ENCODE data around the gene DOCK3. TPM values are rescaled to one million over a fixed set of nuclear protein-coding genes. Genes with fewer than 3 reads are reported as not detected.
"Not testable (repeated sequence)": the region's sequence is repeated elsewhere in the genome, so short reads cannot be mapped to it uniquely, and the experiment has no call there.

DOCK3 gene
- total RNA-seq, 1 donor from 2014 or later, result 21.0 TPM

DNA sequence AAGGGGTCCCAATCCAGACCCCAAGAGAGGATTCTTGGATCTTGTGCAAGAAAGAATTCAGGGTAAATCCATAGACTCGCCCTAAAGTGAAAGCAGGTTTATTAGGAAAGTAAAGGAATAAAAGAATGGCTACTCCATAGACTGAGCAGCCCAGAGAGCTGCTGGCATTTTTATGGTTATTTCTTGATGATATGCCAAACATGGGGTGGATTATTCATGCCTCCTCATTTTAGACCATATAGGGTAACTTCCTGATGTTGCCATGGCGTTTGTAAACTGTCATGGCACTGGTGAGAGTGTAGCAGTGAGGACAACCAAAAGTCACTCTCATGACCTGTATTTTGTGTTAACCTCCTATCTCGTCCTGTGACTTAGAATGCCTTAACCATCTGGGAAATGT is 142.2 kb downstream of the DOCK3 start:
- H3K36me3 Mint-ChIP-seq, result no peaks in the 10 kb centered on the region
- no peak for DNase-seq (ENCODE audit: low spot score in 2 of 2, unreplicated experiment in 2 of 2)
- no peak for TF ChIP-seq CTCF (IDR thresholded peaks at IDR 0.05; ENCODE audit: unreplicated experiment)
- H3K4me3 Mint-ChIP-seq, result no peak overlapping the region
- H3K27ac Mint-ChIP-seq, result peak overlapping the region; percentile 96
- H3K4me1 Mint-ChIP-seq, result peaks cover 39% of the 10 kb centered on the region
- H3K9me3 Mint-ChIP-seq, result peaks cover 4% of the 10 kb centered on the region
- no peaks in the 10 kb centered on the region for H3K27me3 Mint-ChIP-seq (ENCODE audit: low read depth)

DNA sequence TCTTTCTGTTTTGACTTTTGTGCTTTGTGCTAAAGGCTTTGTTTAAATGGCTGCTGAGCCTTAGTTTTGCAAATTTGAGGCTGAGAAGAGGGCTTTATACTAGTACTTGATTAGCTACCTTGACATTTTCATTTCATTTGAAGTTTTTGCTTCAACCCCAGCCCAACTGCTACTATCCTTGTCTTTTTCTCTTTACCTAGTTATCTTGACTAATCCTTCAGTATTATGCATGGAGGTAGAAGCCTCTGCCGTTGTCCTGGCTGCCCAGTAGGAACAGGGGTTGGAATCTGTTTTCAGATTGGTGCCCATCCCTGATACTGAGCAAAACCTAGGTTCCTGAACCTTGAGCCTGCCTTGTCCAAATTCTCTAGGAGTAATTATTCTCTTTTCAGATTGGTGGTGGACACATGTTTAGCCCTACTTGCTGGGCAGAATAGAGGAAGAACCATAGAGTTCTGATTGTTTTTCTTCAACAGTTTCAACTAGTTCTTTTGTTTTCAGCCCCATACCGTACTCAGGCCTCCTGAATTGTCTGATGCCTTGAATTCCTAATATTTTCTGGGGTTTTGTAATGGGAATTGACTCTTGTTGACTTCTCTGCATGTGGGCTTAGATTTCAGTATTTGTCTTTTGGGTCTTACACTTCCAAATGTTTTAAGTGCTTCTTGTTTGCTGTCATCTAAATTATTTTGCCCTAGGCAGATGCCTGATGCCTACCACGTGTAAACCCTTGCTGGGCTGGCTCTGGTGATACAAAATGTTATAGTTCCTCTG is 143.2 kb downstream of the DOCK3 start:
- no peak for TF ChIP-seq CTCF (IDR thresholded peaks at IDR 0.05; ENCODE audit: unreplicated experiment)
- H3K9me3 Mint-ChIP-seq, result peaks cover 4% of the 10 kb centered on the region
- peak overlapping the region; percentile 84 for H3K27ac Mint-ChIP-seq
- DNase-seq (ENCODE audit: low spot score in 2 of 2, unreplicated experiment in 2 of 2), result no peak
- H3K4me1 Mint-ChIP-seq, result peaks cover 37% of the 10 kb centered on the region
- H3K27me3 Mint-ChIP-seq (ENCODE audit: low read depth), result no peaks in the 10 kb centered on the region
- no peak overlapping the region for H3K4me3 Mint-ChIP-seq
- no peaks in the 10 kb centered on the region for H3K36me3 Mint-ChIP-seq

- peaks cover 37% of the 10 kb centered on the region for H3K4me1 Mint-ChIP-seq
- peak overlapping the region; percentile 51 for H3K27ac Mint-ChIP-seq
These were observed 145.2 kb downstream of the DOCK3 start for GRCh38 chr3:50819882-50820281.

DNA sequence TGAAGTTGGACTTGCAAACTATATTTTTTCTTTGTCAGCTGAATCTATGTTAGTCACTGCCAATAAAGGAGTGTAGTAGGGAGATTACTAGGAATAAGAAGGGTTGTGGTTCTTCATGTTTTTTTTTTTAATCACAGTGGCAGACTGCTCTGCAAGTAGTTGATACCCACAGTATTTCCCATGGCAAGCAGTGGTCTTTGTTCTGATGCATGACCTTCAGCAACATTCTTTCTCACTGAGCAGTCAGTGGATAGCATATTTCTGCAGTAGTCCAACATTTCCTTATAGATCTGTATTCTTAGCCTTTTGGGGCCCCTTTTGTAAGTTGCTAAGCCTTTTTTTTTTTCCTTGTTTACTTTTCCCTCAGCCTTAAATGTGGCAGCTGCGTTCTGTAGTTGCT is 151.1 kb downstream of the DOCK3 start:
- peaks cover 2% of the 10 kb centered on the region for H3K36me3 Mint-ChIP-seq
- H3K27me3 Mint-ChIP-seq (ENCODE audit: low read depth), result no peaks in the 10 kb centered on the region
- no peak for TF ChIP-seq CTCF (IDR thresholded peaks at IDR 0.05; ENCODE audit: unreplicated experiment)
- H3K9me3 Mint-ChIP-seq, result peaks cover 23% of the 10 kb centered on the region
- DNase-seq (ENCODE audit: low spot score in 2 of 2, unreplicated experiment in 2 of 2), result no peak
- H3K4me1 Mint-ChIP-seq, result peaks cover 3% of the 10 kb centered on the region
- H3K4me3 Mint-ChIP-seq, result no peak overlapping the region
- H3K27ac Mint-ChIP-seq, result no peak overlapping the region

More at GRCh38 chr3:50819882-50820281, 145.2 kb downstream of the DOCK3 start:
- TF ChIP-seq CTCF (IDR thresholded peaks at IDR 0.05; ENCODE audit: unreplicated experiment), result no peak
- H3K36me3 Mint-ChIP-seq, result peaks cover 2% of the 10 kb centered on the region
- H3K27me3 Mint-ChIP-seq (ENCODE audit: low read depth), result no peaks in the 10 kb centered on the region
- DNase-seq (ENCODE audit: low spot score in 2 of 2, unreplicated experiment in 2 of 2), result no peak
- H3K4me3 Mint-ChIP-seq, result no peak overlapping the region
- peaks cover 13% of the 10 kb centered on the region for H3K9me3 Mint-ChIP-seq

DNA sequence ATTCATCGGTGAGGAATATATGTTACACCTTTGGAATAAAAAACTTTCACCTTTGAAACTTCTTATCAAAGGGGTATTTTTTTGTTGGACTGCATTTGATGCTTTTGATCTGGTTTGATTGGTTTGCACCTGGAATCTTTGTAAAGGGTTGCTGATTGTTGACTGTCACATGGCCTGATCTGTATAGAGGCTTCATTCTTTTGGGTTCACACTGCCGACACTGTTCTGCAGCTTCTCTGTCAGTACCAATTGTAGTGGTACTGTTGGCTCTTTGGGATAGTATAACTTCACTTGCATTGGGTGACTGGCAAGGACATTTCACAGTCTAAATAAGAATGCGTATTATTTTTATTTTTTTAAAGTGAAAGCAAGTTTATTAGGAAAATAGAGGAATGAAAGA is 155.7 kb downstream of the DOCK3 start:
- no peak for TF ChIP-seq CTCF (IDR thresholded peaks at IDR 0.05; ENCODE audit: unreplicated experiment)
- Mint-ChIP-seq H3K4me3 (no peak overlapping the region), H3K4me1 (peaks cover 3% of the 10 kb centered on the region), H3K27me3 (ENCODE audit: low read depth) (no peaks in the 10 kb centered on the region), H3K27ac (no peak overlapping the region), H3K36me3 (peaks cover 7% of the 10 kb centered on the region), H3K9me3 (peaks cover 41% of the 10 kb centered on the region)
- DNase-seq (ENCODE audit: low spot score in 2 of 2, unreplicated experiment in 2 of 2), result no peak

DNA sequence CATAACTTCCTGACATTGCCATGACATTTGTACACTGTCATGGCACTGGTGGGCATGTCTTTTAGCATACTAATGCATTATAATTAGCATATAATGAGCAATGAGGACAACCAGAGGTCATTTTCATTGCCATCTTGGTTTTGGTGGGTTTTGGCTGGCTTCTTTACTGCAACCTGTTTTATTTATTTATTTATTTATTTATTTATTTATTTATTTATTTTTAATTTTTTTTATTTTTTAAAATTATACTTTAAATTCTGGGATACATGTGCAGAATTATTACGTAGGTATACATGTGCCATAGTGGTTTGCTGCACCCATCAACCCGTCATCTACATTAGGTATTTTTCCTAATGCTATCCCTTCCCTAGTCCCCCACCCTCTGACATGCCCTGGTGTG is 156.3 kb downstream of the DOCK3 start:
- peaks cover 43% of the 10 kb centered on the region for H3K9me3 Mint-ChIP-seq
- H3K4me1 Mint-ChIP-seq; H3K27me3 Mint-ChIP-seq (ENCODE audit: low read depth); DNase-seq (ENCODE audit: low spot score in 2 of 2, unreplicated experiment in 2 of 2); H3K27ac Mint-ChIP-seq; H3K36me3 Mint-ChIP-seq; H3K4me3 Mint-ChIP-seq: not testable (repeated sequence)

Data from mesothelial cell of epicardium (in vitro differentiated cells).